GM12873 (cell line): ENCODE results near the gene CCDC136.

Experiments used
- TF ChIP-seq, protein P1 (sequence below): IDR thresholded peaks from 2 replicates; pipeline ENCODE4 v1.5.1; 2012; ENCODE audit warnings: low read depth, mild to moderate bottlenecking, moderate library complexity, low read length, control low read depth; ENCODE audit not compliant: insufficient read depth; ENCODE audit errors: missing control alignments

CCDC136 gene

GRCh38 chr7:128838981-128839731, 47.4 kb downstream of the CCDC136 start:
- TF ChIP-seq, protein P1, sequence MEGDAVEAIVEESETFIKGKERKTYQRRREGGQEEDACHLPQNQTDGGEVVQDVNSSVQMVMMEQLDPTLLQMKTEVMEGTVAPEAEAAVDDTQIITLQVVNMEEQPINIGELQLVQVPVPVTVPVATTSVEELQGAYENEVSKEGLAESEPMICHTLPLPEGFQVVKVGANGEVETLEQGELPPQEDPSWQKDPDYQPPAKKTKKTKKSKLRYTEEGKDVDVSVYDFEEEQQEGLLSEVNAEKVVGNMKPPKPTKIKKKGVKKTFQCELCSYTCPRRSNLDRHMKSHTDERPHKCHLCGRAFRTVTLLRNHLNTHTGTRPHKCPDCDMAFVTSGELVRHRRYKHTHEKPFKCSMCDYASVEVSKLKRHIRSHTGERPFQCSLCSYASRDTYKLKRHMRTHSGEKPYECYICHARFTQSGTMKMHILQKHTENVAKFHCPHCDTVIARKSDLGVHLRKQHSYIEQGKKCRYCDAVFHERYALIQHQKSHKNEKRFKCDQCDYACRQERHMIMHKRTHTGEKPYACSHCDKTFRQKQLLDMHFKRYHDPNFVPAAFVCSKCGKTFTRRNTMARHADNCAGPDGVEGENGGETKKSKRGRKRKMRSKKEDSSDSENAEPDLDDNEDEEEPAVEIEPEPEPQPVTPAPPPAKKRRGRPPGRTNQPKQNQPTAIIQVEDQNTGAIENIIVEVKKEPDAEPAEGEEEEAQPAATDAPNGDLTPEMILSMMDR = no peak

DNA sequence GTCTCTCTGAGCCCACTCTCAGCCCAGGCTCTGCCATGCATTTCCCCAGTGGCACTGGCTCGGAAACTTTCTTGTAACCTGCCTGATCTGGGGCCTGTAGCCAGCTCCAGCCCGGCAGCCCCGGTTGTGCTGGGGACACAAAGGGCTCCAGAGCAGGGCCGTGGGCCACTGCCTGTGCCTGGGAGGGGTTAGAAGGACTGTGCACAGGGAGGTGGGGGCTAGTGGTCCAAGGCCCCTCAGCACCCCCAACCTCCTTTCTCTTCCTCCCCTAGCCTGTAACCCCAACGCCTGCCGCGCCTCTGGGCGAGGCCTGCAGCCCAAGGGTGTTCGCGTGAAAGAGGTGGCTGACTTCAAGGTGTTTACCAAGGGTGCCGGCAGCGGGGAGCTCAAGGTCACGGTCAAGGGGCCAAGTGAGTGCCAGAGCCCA, 48.0 kb downstream of the CCDC136 start:
- TF ChIP-seq, protein P1 = no peak

GRCh38 chr7:128840326-128841170, 48.8 kb downstream of the CCDC136 start:
- TF ChIP-seq, protein P1 = no peak

DNA sequence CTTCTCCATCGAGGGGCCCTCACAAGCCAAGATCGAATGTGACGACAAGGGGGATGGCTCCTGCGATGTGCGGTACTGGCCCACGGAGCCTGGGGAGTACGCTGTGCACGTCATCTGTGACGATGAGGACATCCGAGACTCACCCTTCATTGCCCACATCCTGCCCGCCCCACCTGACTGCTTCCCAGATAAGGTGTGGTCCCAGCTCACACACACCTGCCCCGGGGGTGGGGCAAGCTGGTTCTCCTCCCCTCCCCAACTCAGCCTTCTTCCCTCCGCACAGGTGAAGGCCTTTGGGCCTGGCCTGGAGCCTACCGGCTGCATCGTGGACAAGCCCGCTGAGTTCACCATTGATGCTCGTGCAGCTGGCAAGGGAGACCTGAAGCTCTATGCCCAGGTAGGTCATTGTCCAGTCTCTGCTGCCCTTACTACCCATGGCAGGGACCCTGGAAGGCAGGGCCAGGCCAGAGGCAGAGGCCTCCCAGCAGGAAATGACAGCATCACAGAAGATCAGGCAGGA, 49.5 kb downstream of the CCDC136 start:
- TF ChIP-seq, protein P1 = no peak

- TF ChIP-seq, protein P1 = peak; percentile 90
Measured at GRCh38 chr7:128841921-128842673, 50.3 kb downstream of the CCDC136 start.

DNA sequence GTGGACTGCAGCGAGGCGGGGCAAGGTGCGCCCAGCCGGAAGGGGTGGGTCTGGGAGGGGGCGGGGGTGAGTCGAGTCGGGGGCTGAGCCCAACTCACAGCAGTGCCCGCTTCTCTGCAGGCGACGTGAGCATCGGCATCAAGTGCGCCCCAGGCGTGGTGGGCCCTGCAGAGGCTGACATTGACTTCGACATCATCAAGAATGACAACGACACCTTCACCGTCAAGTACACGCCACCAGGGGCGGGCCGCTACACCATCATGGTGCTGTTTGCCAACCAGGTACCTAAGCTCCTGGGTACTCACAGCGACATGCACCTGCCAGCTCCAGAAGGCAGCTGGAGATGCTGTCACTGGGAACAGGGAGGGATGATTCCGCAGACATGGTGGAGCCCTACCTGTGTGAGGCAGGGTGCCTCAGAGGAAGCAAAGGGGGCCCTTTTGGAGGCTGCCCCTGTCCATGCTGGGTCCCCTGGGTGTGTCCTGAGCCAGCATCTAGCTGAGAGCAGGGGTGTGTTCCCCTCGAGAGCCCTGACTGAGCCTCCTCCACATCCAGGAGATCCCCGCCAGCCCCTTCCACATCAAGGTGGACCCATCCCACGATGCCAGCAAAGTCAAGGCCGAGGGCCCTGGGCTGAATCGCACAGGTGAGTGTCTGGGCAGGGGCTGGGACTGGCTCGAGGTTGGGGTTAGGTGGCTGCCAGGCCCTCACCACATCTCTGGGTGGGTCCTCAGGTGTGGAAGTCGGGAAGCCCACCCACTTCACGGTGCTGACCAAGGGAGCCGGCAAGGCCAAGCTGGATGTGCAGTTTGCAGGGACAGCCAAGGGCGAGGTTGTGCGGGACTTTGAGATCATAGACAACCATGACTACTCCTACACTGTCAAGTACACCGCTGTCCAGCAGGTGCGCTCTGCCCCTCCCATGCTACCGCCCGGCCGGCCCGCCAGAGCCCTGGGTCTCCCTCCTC, 51.2 kb downstream of the CCDC136 start:
- TF ChIP-seq, protein P1 = no peak
